ENCODE data around the gene RFX3.

GRCh38 chr9:3361116-3361515 is 164.7 kb downstream of the RFX3 start:
- TF ChIP-seq EZH2phosphoT487 (conservative IDR thresholded peaks at IDR 0.05; ENCODE audit: low read length): no peak
- TF ChIP-seq CTCF (IDR thresholded peaks at IDR 0.05; ENCODE audit: insufficient read depth, low read length, poor library complexity, severe bottlenecking): no peak

All from SU-DHL-6 (cell line).